ENCODE measurements around the gene LRFN3.
"Not testable (repeated sequence)": the region's sequence is repeated elsewhere in the genome, so short reads cannot be mapped to it uniquely, and the experiment has no call there.

The LRFN3 gene

DNA sequence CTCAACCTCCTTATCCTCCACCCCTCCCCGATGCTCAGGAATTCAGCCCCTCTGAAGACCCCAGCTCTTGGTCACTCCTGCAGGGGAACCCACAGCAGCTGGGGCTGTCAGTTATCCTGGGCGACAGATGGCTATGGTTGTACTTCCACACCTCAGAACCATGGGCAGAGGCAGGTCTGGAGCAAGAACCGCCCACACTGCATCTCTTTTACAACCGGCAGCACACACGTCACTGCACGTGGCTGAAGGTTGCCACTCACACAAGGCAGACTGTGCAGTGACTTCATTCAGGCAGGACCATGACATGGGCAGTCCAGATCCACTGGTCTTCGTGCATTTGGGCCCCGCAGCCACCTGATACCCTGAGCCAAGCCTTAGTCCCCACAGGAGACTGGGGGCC is 37.3 kb downstream of the LRFN3 start:
- DNase-seq (ENCODE audit: low read depth in 3 of 3), result no peak

DNA sequence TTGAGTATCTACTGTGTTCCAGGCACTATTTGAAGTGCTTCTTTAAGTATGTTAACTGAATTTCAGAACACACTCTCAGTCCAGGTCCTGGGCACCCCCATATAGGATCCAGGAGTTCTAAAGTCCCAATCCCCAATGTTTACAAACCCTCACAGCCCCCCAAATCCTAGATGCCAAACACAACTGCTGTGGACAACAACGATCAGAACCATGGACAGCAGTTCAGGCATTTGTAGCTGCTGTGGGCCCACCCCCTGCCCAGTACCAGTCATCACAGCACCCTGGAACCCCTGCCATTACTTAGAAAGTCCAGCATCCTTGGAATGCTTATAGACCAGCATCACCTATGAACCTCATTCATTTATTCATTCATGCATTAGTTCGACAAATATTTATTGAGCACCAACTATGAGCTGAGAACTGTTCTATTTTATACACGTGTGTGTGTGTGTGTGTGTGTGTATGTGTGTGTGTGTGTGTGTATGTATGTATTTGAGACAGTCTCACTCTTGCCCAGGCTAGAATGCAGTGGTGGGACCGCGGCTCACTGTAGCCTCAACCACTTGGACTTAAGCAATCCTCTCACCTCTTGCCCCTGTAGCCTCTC is 39.5 kb downstream of the LRFN3 start:
- DNase-seq (ENCODE audit: low read depth in 3 of 3), result no peak

DNA sequence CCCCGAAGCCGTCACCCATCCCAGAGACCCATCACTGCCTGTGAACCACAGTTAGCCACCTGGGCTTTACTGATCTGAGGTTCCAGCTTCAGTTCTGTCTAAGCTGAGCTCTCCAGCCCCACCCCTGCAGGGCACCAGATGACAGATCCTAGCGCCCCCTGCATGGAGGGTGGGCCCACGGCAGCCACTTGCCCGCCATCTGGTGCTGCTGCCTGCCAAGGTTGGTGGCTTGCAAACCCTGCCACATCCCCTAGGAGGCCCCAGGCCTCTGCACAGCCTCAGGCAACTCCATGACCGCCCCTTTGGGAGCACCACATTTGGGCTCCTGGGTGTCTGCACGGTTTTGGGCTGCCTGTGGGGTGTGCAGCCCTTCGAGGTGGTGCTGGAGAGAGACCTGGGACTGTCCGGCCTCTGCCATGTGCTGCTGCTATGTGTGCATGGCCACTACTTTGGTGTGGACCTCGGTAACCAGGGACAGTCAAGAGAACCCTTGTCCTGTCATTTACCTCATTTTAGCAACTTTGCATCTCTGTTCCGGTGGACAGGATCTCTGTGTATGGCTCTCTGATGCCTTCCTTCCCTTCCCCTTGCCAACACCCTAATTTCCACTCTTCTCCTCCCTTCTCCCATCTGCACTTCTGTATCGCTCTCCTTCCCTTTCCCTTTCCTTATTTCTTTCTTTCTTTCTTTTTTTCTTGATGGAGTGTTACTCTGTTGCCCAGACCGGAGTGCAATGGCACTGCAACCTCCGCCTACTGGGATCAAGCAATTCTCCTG is 41.5 kb downstream of the LRFN3 start:
- no peak for DNase-seq (ENCODE audit: low read depth in 3 of 3)

DNA sequence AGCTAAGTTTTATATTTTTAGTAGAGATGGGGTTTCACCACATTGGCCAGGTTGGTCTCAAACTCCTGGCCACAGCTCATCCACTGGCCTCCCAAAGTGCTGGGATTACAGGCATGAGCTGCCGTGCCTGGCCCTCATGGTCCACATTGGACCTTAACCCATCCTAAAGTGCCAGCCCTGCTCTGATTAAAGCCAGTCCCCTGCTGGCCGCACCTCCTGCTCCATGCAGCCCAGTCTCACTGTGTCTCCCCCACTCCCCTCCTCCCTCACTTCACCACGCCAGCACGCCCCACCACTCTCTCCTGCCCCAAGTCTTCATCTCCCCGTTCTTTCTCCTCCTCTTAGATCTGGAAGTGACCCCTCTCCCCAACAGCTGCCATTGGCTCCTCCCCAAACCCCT is 42.1 kb downstream of the LRFN3 start:
- DNase-seq (ENCODE audit: low read depth in 3 of 3), result no peak

DNA sequence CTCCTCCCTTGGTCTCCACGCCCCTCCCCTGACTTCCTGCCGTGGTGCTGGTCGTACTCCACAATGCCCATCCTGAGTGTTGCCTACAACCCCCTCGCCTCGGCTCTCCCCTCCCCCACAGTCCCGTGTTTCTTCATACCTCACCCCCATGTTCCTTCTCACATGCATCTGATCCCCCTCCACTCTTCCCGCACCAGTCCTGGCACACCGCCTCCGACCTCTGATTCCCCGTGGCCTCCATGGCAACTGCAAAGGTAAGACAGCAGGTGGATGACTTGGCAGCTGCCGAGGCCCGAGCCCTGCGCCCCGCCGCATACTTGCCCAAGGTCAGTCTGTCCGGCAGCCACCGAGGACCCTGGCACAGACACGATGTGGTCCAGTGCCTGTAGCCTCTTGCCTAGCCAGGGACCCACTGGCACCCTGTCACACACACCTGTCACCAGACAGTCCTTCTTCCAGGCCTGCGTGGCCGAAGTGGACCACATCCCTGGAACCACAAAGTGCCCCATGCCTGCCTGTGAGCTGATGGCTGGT is 42.7 kb downstream of the LRFN3 start:
- DNase-seq (ENCODE audit: low read depth in 3 of 3), result no peak

DNA sequence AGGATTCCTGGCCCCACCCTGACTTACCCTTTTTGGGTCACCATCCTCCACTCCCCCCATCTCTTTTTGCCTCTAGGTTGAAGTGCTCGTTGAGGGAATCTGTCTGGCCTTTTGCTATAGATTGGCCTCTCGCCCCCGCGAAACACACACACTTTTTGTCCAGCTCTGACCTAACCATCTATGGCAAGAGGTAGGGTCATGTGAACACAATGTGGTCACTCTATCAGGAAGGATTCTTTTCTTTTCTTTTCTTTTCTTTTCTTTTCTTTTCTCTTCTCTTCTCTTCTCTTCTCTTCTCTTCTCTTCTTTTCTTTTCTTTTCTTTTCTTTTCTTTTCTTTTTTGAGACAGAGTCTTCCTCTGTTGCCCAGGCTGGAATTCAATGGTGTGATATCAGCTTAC is 44.8 kb downstream of the LRFN3 start:
- not testable (repeated sequence) for DNase-seq (ENCODE audit: low read depth in 3 of 3)

DNA sequence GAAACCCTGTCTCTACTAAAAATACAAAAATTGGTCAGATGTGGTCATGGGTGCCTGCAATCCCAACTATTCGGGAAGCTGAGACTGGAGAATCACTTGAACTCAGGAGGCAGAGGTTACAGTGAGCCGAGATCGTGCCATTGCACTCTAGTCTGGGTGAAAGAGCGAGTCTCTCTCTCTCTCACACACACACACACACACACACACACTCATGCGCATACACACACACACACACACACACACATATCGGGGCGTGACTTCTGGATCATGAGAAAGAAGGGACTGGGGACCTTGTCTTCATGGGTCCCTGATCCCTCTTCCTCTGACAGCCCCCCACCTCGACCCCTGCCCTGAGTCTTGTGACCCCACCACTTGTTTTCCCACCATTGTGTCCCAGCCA is 47.0 kb downstream of the LRFN3 start:
- no peak for DNase-seq (ENCODE audit: low read depth in 3 of 3)

DNA sequence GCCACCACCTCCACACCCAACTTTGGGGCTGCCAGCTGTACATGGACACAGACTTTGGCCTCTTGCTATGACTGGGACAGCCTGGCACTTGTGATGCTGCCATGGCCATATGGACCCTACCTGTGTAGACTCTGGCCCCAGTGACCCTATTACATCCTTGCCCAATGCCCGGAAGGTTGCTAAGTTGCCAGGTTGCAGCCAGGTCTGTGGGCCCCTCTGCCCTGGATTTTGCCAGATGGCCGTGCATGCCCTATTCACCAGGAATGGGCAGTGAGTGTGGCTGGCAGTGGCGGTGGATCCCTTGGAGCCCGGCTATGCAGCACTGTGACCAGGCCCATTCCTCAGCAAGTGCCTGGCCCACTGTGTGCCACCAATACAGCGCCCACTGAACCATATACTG is 49.9 kb downstream of the LRFN3 start:
- no peak for DNase-seq (ENCODE audit: low read depth in 3 of 3)

DNA sequence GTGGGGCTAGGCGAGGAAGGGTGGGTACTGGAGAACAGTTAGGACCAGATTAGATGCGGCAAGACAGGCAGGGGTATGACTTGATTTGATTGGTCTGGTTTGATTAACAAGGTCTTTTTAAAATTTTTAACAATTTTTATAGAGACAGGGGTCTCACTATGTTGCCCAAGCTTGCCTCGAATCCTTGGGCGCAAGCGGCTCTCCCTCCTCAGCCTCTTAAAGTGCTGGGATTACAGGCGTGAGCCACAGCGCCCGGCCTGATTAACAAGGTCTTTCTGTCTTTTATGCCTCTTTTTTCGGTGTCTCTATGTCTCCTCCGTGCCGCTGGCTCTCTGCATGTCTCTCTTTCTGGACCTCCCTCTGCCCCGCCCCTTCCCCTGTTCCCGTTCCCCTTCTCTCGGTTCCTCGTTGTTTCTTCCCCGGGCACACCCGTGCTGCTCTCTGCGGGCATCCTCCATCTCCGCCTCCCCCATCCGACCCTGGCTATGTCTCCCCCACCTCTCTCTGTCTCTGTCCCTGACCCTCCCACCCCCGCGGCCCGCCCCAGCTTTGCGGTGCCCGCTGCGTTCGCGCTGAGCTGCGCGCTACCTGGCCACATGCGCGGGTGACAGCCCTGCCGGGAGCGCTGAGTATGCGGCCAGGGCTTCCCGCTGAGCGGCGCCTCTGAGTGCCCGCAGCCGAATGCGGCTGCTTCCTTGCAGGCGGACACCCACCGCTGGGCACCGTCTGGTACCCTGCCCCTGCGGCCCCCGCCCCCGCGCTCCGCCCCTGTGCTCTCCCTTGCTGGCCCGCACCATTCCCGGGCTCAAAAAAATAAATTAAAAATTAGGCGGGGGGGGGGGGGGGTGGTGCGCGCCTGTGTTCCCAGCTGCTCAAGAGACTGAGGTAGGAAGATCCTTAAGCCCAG is 50.7 kb downstream of the LRFN3 start:
- DNase-seq (ENCODE audit: low read depth in 3 of 3), result peak in 1 of 3 experiments; percentile 38

DNA sequence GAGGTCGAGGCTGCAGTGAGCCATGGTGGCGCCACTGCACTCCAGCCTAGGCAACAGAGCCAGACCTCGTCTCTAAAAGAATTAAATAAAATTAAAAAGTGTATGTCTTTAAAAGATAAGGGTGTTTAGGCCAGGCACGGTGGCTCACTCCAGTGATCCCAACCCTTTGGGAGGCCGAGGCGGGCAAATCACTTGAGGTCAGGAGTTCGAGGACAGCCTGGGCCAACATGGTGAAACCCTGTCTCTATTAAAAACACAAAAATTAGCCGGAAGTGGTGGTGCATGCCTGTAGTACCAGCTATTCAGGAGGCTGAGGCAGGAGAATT is 51.4 kb downstream of the LRFN3 start:
- DNase-seq (ENCODE audit: low read depth in 3 of 3), result no peak

DNA sequence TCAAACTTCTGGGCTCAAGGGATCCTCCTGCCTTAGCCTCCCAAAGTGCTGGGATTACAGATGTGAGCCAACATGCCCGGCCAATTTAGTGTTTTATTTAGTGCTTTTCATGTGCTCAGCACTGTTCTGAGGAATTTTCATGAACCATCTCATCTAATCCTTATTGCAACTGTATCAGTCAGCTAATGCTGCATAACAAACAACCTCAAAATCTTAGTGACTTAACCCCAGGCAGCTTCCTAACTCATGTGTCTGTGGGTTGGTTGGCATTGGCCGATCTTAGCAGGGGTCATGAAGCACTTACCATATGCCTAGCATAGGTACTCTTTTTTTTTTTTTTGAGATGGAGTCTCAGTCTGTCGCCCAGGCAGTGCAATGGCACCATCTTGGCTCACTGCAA is 52.6 kb downstream of the LRFN3 start:
- DNase-seq (ENCODE audit: low read depth in 3 of 3), result no peak

DNA sequence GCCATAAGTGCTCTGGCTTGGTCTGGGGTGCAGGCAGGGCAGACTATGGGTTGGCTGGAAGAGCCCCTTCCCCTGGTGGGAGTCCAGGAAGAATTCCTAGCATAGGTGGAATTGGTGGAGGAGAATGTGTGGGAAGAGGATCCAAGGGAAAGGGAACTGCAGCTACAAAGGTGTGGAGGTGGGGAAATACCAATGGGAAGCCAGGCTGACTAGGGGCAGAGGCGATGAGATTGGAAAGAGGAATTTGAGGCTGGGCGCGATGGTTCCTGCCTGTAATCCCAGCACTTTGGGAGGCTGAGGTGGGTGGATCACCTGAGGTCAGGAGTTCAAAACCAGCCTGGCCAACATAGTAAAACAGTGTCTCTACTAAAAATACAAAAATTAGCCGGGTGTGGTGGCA is 54.0 kb downstream of the LRFN3 start:
- no peak for DNase-seq (ENCODE audit: low read depth in 3 of 3)

DNA sequence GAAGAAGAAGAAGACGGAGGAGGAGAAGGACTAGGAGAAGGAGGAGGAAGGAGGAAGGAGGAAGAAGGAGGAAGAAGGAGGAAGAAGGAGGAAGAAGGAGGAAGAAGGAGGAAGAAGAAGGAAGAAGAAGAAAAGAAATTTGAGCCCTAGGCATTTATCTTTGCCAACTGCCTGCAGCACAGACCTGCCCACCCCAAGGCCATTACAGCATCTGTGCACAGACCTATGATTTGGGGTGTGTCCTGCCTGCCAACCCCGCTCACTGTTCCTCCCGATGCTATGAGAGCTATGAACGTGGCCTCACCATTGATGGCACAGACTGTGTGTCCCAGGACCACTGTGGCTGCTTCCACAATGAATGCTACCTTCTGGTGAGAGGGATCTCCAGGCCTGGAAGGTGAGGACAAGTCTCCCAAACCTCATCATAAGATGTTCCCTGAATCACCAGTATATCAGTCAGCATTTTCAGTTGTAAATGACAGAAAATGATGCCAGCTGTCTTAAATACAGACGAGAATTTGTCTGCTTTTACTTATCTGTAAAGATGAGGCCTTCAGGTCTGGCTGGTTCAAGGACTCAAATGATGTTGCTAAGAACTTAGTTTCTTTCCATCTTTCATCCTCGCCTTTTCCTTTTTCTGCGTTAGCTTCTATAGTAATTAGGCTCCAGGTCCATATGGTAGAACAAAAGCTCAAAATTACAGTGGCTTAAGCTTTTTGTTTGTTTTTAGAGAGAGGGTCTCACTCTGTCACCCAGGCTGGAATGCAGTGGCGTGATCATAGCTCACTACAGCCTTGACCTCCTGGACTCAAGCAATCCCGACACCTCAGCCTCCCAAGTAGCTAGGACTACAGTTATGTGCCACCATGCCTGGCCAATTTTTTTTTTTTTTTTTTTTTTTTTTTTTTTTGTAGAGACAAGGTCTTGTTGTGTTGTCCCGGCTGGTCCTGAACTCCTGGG is 54.9 kb downstream of the LRFN3 start:
- no peak for DNase-seq (ENCODE audit: low read depth in 3 of 3)

DNA sequence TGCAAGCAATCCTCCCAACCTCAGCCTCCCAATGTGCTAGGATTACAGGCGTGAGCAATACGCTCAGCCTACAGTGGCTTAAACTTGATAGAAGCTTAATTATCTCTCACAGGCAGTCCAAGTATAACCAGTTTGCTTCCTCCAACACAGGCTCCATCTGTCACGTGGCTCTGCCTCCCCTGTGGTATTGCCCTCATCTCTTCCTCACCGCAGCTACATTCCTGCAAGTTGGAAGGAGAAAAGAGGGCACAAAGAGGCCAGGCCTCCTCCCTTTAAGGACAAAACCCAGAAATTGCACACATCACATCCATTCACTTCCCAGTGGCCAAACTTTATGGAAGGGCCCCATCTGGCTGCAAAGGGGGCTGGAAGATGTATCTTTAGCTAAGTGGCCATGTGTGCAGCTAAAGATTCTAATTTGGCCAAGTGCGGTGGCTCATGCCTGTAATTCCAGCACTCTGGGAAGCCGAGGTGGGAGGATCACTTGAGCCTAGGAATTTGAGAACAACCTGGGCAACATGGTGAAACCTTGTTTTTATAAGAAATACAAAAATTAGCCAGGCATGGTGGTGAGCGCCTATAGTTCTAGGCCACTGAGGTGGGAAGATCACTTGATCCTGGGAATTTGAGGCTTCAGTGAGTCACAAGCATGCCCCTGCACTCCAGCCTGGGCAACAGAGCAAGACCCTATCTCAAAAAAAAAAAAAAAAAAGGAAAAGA is 55.7 kb downstream of the LRFN3 start:
- DNase-seq (ENCODE audit: low read depth in 3 of 3), result no peak

DNA sequence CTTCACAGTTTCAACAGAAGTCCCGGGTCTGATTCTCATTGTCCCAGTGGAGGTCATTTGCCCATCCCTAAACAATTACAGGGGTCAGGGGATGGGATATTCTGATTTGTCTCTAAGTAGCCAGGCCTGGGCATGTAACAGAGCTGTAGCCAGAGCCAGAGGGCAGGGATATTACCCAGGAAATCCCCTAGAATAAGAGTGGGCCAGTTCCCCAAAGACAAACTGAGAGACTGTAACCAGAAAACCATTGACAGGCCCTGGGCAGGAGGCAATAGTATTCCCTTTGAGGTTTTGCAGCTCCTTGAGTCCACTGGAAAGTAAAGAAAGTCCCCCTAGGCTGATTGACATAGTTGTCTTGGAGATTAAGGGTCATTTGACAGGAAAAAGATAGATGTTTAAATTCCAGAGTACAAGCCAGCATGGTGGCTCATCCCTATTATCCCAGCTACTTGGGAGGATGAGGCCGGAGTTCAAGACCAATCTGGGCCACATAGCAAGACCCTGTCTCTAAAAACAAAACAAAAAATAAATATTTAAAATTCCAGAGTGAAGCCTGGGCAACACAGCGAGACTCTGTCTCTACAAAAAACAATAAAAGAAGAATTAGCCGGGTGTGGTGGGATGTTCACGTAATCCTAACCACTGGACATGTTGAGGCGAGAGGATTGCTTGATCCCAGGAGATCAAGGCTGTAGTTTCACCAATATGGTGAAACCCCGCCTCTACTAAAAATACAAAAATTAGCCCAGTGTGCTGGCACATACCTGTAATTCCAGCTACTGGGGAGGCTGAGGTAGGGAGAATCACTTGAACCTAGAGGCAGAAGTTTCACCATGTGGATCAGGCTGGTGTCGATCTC is 57.0 kb downstream of the LRFN3 start:
- no peak for DNase-seq (ENCODE audit: low read depth in 3 of 3)

DNA sequence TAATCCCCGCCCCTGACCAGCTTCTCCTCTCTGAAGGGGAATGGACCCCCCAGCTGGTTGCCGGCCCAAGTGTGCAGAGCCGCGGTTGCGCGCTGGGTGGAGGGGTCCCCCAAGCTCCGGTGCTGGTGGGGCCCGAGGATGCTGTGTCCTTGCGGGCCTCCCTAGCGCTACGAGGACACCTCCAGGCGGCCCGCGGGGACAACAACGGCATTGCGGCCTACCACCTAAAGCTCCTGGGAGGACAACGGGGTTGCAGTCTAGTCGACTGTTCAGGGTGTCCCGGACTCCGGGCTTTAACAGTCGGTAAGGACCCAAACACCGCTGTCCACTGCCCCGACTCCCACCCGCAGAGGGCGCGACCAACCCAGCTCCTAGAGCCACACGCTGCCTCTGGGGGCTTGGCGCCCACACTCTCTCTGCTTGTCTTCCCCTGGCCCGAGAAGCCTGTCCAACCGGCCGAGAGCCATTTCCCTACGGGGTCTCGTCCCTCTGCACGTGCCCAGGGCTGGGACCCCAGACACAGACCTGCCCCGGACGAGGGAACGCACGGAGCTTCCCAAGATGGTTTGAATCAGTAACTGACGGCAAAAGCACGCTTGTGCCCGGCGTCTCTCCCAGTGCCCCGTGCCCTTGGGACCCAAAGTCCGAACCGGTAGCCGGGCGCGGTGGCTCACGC is 57.9 kb downstream of the LRFN3 start:
- no peak for DNase-seq (ENCODE audit: low read depth in 3 of 3)
